H1 (cell line): Measurements from ENCODE around the gene POGLUT2. TPM values are rescaled to one million over a fixed set of nuclear protein-coding genes. Genes with fewer than 3 reads are reported as not detected.

ENCODE experiments used
- CTCF ChIA-PET: fragments of 300-600 bp; sonication (Branson Sonifier 250); formaldehyde crosslinking; loops from one replicate; lab custom pipeline; 2021; ENCODE audit not compliant: partially characterized antibody; lab: Charles Lee
- POLR2A ChIA-PET: fragments of 300-600 bp; sonication (Branson Sonifier 250); formaldehyde crosslinking; loops from one replicate; lab custom pipeline; 2021; ENCODE audit warnings: inconsistent platforms; ENCODE audit not compliant: partially characterized antibody; lab: Charles Lee
- DNase-seq, 2 experiments: peaks; one replicate each; pipeline versions ENCODE4 v3.0.0 to v3.0.0-alpha.2; 2010 to 2022; ENCODE audit warnings: low spot score in 2 of 2, low read depth in 1 of 2, mixed read lengths in 1 of 2
- FAIRE-seq: peaks from 2 replicates; lab custom pipeline; 2011; peaks lifted over from hg19 to GRCh38; lab: Jason Lieb, UNC
- H2AFZ ChIP-seq: 2 replicates; pipeline ENCODE4 v1.8.1; 2012; ENCODE audit warnings: low read length, inconsistent platforms
- H2AK5ac ChIP-seq: 2 replicates; pipeline ENCODE4 v1.6.1; 2013; ENCODE audit warnings: low read depth, low read length
- H2BK120ac ChIP-seq: replicated peaks from 2 replicates; pipeline ENCODE3; 2013; ENCODE audit warnings: low read depth, low read length, inconsistent platforms
- H2BK12ac ChIP-seq: 2 replicates; pipeline ENCODE4 v1.6.1; 2013; ENCODE audit warnings: low read depth, low read length
- H2BK15ac ChIP-seq: 2 replicates; pipeline ENCODE4 v1.6.1; 2013; ENCODE audit warnings: low read length
- H2BK20ac ChIP-seq: 2 replicates; pipeline ENCODE4 v1.6.1; 2013; ENCODE audit warnings: low read length
- H2BK5ac ChIP-seq: 2 replicates; pipeline ENCODE4 v1.6.1; 2013; ENCODE audit warnings: low read depth, low read length
- H3K14ac ChIP-seq: 2 replicates; pipeline ENCODE4 v1.6.1; 2013; ENCODE audit warnings: inconsistent platforms; ENCODE audit not compliant: insufficient read length
- H3K18ac ChIP-seq: 2 replicates; pipeline ENCODE4 v1.6.1; 2013; ENCODE audit warnings: low read length; ENCODE audit errors: extremely low read depth
- H3K23ac ChIP-seq: 2 replicates; pipeline ENCODE4 v1.6.1; 2013; ENCODE audit warnings: inconsistent platforms; ENCODE audit not compliant: insufficient read length
- H3K23me2 ChIP-seq: 2 replicates; pipeline ENCODE4 v1.6.1; 2013; ENCODE audit warnings: low read depth, low read length
- H3K27ac ChIP-seq: 2 replicates; pipeline ENCODE4 v1.6.1; 2011; ENCODE audit warnings: low read depth, low read length, inconsistent platforms
- H3K27me3 ChIP-seq, 4 experiments: replicated peaks in 1 of 4; 1 replicate in 1 of 4; 2 replicates in 3 of 4; pipeline versions ENCODE4 v1.6.1 to v1.8.1; 2011 to 2013; ENCODE audit warnings: low read length in 3 of 4, mild to moderate bottlenecking in 3 of 4, inconsistent platforms in 2 of 4, mixed read lengths in 2 of 4, moderate library complexity in 1 of 4; ENCODE audit not compliant: control insufficient read depth in 3 of 4, insufficient read depth in 3 of 4; ENCODE audit errors: extremely low read depth in 1 of 4
- H3K36me3 ChIP-seq, 4 experiments: 2 replicates each; pipeline versions ENCODE4 v1.6.1 to v1.8.1; 2011 to 2013; ENCODE audit warnings: mild to moderate bottlenecking in 4 of 4, low read length in 3 of 4, moderate library complexity in 2 of 4, control low read depth in 1 of 4, inconsistent platforms in 1 of 4; ENCODE audit not compliant: insufficient read depth in 4 of 4, control insufficient read depth in 2 of 4
- H3K4ac ChIP-seq: replicated peaks from 2 replicates; pipeline ENCODE3; 2013; ENCODE audit warnings: low read length, low read depth, mixed read lengths, inconsistent platforms; ENCODE audit not compliant: insufficient read length
- H3K4me1 ChIP-seq, 4 experiments: replicated peaks in 1 of 4; 1 replicate in 1 of 4; 2 replicates in 3 of 4; pipeline versions ENCODE4 v1.6.1 to v1.8.1; 2011 to 2013; ENCODE audit warnings: low read length in 3 of 4, inconsistent platforms in 2 of 4, mixed read lengths in 1 of 4; ENCODE audit not compliant: insufficient read depth in 4 of 4, control insufficient read depth in 3 of 4
- H3K4me2 ChIP-seq, 2 experiments: 2 replicates each; pipeline versions ENCODE4 v1.6.1 to v1.8.1; 2011 to 2013; ENCODE audit warnings: low read depth in 2 of 2, low read length in 2 of 2, control low read depth in 1 of 2, inconsistent platforms in 1 of 2, mild to moderate bottlenecking in 1 of 2; ENCODE audit not compliant: insufficient read depth in 1 of 2
- H3K4me3 ChIP-seq, 4 experiments: fragments of 200-600, 300-600 bp in 1 of 4; sonication (generic), shearing (Covaris generic), sonication (Bioruptor Twin) in 1 of 4; 2 replicates each; pipeline versions ENCODE4 v1.5.1 to v1.8.1; 2011 to 2016; ENCODE audit warnings: low read length in 4 of 4, low read depth in 3 of 4, control low read depth in 2 of 4, inconsistent platforms in 2 of 4, mild to moderate bottlenecking in 2 of 4, mixed read lengths in 1 of 4, moderate library complexity in 1 of 4; ENCODE audit not compliant: insufficient read depth in 2 of 4; ENCODE audit errors: extremely low read depth in 1 of 4
- H3K56ac ChIP-seq: replicated peaks from 2 replicates; pipeline ENCODE3; 2013; ENCODE audit warnings: low read depth, mild to moderate bottlenecking, mixed read lengths, low read length, inconsistent platforms; ENCODE audit not compliant: insufficient read length
- H3K79me1 ChIP-seq: 2 replicates; pipeline ENCODE4 v1.6.1; 2013; ENCODE audit warnings: low read depth, low read length, control low read depth
- H3K79me2 ChIP-seq, 2 experiments: 2 replicates each; pipeline versions ENCODE4 v1.6.1 to v1.8.1; 2012 to 2013; ENCODE audit warnings: low read length in 2 of 2, mild to moderate bottlenecking in 2 of 2, inconsistent platforms in 1 of 2; ENCODE audit not compliant: insufficient read depth in 2 of 2, control insufficient read depth in 1 of 2
- H3K9ac ChIP-seq, 4 experiments: replicated peaks in 1 of 4; 1 replicate in 1 of 4; 2 replicates in 3 of 4; pipeline versions ENCODE4 v1.6.1 to v1.8.1; 2011 to 2013; ENCODE audit warnings: low read depth in 3 of 4, low read length in 3 of 4, control low read depth in 2 of 4, mild to moderate bottlenecking in 2 of 4, moderate library complexity in 2 of 4, inconsistent platforms in 1 of 4; ENCODE audit errors: extremely low read depth in 1 of 4
- H3K9me3 ChIP-seq, 2 experiments: 2 replicates each; pipeline versions ENCODE4 v1.6.1 to v1.8.1; 2012 to 2013; ENCODE audit warnings: mild to moderate bottlenecking in 2 of 2, moderate library complexity in 2 of 2, control low read depth in 1 of 2, inconsistent platforms in 1 of 2, low read depth in 1 of 2, low read length in 1 of 2, mixed read lengths in 1 of 2; ENCODE audit not compliant: insufficient read depth in 2 of 2
- H4K20me1 ChIP-seq, 2 experiments: replicated peaks in 1 of 2; 2 replicates each; pipeline versions ENCODE3 to v1.8.1; 2011 to 2013; ENCODE audit warnings: inconsistent platforms in 2 of 2, low read length in 2 of 2, mild to moderate bottlenecking in 1 of 2; ENCODE audit not compliant: insufficient read depth in 2 of 2, control insufficient read depth in 1 of 2
- H4K5ac ChIP-seq: 2 replicates; pipeline ENCODE4 v1.6.1; 2013; ENCODE audit warnings: low read length, low read depth, mixed read lengths, inconsistent platforms; ENCODE audit not compliant: insufficient read length
- H4K8ac ChIP-seq: 2 replicates; pipeline ENCODE4 v1.8.0; 2013; ENCODE audit warnings: mild to moderate bottlenecking, moderate library complexity, low read length, inconsistent platforms; ENCODE audit not compliant: insufficient read depth; ENCODE audit errors: extremely low read depth
- H4K91ac ChIP-seq: replicated peaks from 2 replicates; pipeline ENCODE3; 2013; ENCODE audit warnings: low read length, mixed read lengths, inconsistent platforms; ENCODE audit not compliant: insufficient read length
- CREB1 ChIP-seq: IDR thresholded peaks from 2 replicates; pipeline ENCODE4 v1.6.1; 2012; ENCODE audit warnings: inconsistent platforms
- RAD21 ChIP-seq, 2 experiments: IDR thresholded peaks in 1 of 2; conservative IDR thresholded peaks in 1 of 2; 2 replicates each; pipeline ENCODE4 v1.6.1; 2011; ENCODE audit warnings: low read depth in 2 of 2, low read length in 2 of 2, improper control_type of control experiment in 1 of 2, inconsistent platforms in 1 of 2, mild to moderate bottlenecking in 1 of 2, moderate library complexity in 1 of 2
- TEAD4 ChIP-seq: IDR thresholded peaks from 2 replicates; pipeline ENCODE4 v1.6.1; 2012; ENCODE audit warnings: low read depth, low read length, inconsistent platforms, mixed read lengths
- WGBS, 2 experiments: shearing (Covaris generic) in 1 of 2; methylation state at CpG; one replicate each; pipeline versions ENCODE4 v1.1.6 to v1.1.7; 2013 to 2015; ENCODE audit warnings: low lambda C conversion rate in 2 of 2, mixed read lengths in 2 of 2, inconsistent platforms in 1 of 2, low coverage in 1 of 2, missing lambda C conversion rate in 1 of 2; ENCODE audit not compliant: insufficient replicate concordance in 2 of 2, insufficient coverage in 1 of 2, insufficient read length in 1 of 2; ENCODE audit errors: extremely low coverage in 1 of 2, missing lambda C conversion rate in 1 of 2; 5-methylcytosine and 5-hydroxymethylcytosine counted together
- polyA plus RNA-seq, 7 experiments: library from polyadenylated mRNA; depleted of rRNA in 3 of 7; stranded (reverse) in 5 of 7; unstranded in 2 of 7; fragments of >200 nt in 5 of 7; fragments of 200-250 nt in 2 of 7; gene quantifications; 1 replicate in 5 of 7; 2 replicates in 1 of 7; 4 replicates in 1 of 7; pipeline versions ENCODE4 v1.2.1 to v1.2.3, GENCODE V29; 2011 to 2013; ENCODE audit warnings: missing spikeins in 2 of 7, mixed read lengths in 2 of 7
- total RNA-seq: library from RNA; stranded (reverse); fragmentation: NEBNext Ultra II Directional; extraction: Animal tissue kit (Norgen Biotek cat#: 25700); gene quantifications from 2 replicates; pipeline ENCODE4 v1.2.1, GENCODE V29; 2021

POGLUT2 gene
- total and polyA plus RNA-seq, 2 of the 8 experiments (the other 6 are each of a cell fraction or from before 2014, with no cell fraction given), result 9.9 to 22.3 TPM

- Histone ChIP-seq H4K20me1 (peaks cover 0 to 2% of the 10 kb centered on the region in 2 experiments), H3K36me3 (peaks cover 0 to 6% (median 0%) of the 10 kb centered on the region in 4 experiments; a peak in 2 of 8 replicates), H2BK5ac (no peak overlapping the region), H4K8ac (no peak overlapping the region), H2BK12ac (no peak overlapping the region), H3K4ac (no peak overlapping the region), H4K91ac (no peak overlapping the region), H3K79me2 (no peaks in the 10 kb centered on the region), H3K4me3 (no peak overlapping the region), H2BK20ac (no peak overlapping the region), H3K9me3 (peaks cover 0 to 4% of the 10 kb centered on the region in 2 experiments; a peak in 1 of 4 replicates), H3K4me1 (peaks cover 0 to 6% (median 2%) of the 10 kb centered on the region in 4 experiments; a peak in 2 of 7 replicates), H3K18ac (no peak overlapping the region), H2BK15ac (no peak overlapping the region), H2AFZ (no peak overlapping the region), H3K79me1 (no peaks in the 10 kb centered on the region), H3K14ac (no peak overlapping the region), H3K56ac (no peak overlapping the region), H3K9ac (no peak overlapping the region), H3K27ac (no peak overlapping the region), H3K23ac (no peak overlapping the region), H3K4me2 (no peak overlapping the region), H2AK5ac (no peak overlapping the region), H3K23me2 (peaks cover 5% of the 10 kb centered on the region), H3K27me3 (peaks cover 0 to 18% (median 12%) of the 10 kb centered on the region in 4 experiments; a peak in 5 of 7 replicates), H4K5ac (no peak overlapping the region), H2BK120ac (no peak overlapping the region)
- ChIA-PET CTCF (interaction anchor here (1.1 kb wide), 1 partner anchor 129 kb away, joined by 5 read pairs; no protein-coding TSS in a partner anchor), POLR2A (no interaction called here)
- WGBS, 2 experiments, result 88% methylated on average over 4 of the region's 4 CpGs; no CpG with 5 or more reads in 1 of the 2 experiments
- TF ChIP-seq RAD21 (IDR thresholded peaks at IDR 0.05 in 1 of 2, conservative IDR thresholded peaks at IDR 0.05 in 1 of 2; ENCODE audit: low read depth in 2 of 2, low read length in 2 of 2) (peak; percentile 15 to 32; a peak in 2 of 4 replicates), CREB1 (no peak), TEAD4 (no peak)
- DNase-seq (no peak), FAIRE-seq (no peak)
These were observed 29.1 kb downstream of the POGLUT2 start for GRCh38 chr13:102769679-102770078.
